ENCODE measurements around the gene SRRT. TPM values are rescaled to one million over a fixed set of nuclear protein-coding genes. Genes with fewer than 3 reads are reported as not detected.

Gene SRRT
- total RNA-seq, 1 donor from 2014 or later = 318 TPM

DNA sequence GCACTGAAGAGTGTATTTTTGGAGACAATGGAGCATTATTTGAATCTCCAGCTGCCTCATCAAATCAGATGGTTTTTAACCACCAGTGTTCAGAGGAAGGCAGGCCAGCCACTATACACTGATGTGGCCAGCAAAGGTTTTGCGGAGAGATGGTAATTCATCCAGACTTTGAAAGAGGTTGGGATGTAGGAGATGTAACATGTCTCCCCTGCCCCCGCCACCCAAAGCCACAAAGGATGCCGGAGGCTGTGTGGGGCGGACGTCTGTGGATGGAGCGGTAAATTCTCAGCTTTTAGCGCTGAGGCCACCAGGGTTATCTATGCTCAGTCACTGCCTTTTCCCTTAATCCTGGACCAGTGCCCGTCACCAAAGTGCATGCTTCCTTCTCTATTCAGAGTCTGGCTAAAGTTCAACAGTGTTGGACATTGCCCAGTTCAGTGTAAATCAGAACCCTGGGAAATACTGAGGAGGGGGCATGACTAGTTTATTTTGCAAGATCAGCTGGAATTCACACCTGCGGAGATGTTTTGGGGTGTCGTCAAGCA is 11.4 kb upstream of the SRRT start:
- Mint-ChIP-seq H3K36me3 (ENCODE audit: low read depth) (peaks cover 44% of the 10 kb centered on the region), H3K4me3 (no peak overlapping the region), H3K27me3 (no peaks in the 10 kb centered on the region), H3K27ac (no peak overlapping the region), H3K9me3 (no peaks in the 10 kb centered on the region), H3K4me1 (peaks cover 7% of the 10 kb centered on the region)
- DNase-seq = no peak
- intact Hi-C loops (cut with micrococcal nuclease) = no loop called here

DNA sequence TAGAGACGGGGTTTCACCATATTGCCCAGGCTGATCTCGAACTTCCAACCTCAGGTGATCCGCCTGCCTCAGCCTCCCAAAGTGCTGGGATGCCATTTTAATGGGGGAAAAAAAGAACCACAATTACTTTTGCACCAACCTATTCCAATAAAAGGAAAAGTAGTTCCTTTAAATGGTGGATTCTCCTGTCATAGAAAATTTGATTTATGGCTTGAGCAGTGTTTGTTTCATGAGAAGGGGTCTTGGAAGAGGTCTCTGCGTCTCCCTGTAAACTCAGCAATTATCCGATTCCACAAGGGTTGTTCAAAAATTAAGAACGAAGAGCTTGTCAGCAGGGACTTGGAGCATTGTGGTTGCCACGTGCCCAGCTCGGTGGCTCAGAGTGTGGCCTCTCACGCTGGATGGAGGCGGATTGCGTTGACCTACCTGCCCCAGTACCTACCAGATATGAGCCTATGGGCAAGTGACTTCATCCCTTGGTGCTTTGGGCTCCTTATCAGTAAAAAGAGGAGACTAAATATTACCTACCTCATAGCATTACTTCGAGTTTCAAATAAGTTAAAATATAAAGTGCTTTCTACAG is 10.5 kb upstream of the SRRT start:
- H3K4me3 Mint-ChIP-seq = no peak overlapping the region
- H3K9me3 Mint-ChIP-seq = no peaks in the 10 kb centered on the region
- no peak for DNase-seq
- H3K36me3 Mint-ChIP-seq (ENCODE audit: low read depth) = peaks cover 41% of the 10 kb centered on the region
- no peaks in the 10 kb centered on the region for H3K27me3 Mint-ChIP-seq
- H3K27ac Mint-ChIP-seq = peak overlapping the region; percentile 41
- intact Hi-C loops (cut with micrococcal nuclease) = no loop called here
- peaks cover 7% of the 10 kb centered on the region for H3K4me1 Mint-ChIP-seq

DNA sequence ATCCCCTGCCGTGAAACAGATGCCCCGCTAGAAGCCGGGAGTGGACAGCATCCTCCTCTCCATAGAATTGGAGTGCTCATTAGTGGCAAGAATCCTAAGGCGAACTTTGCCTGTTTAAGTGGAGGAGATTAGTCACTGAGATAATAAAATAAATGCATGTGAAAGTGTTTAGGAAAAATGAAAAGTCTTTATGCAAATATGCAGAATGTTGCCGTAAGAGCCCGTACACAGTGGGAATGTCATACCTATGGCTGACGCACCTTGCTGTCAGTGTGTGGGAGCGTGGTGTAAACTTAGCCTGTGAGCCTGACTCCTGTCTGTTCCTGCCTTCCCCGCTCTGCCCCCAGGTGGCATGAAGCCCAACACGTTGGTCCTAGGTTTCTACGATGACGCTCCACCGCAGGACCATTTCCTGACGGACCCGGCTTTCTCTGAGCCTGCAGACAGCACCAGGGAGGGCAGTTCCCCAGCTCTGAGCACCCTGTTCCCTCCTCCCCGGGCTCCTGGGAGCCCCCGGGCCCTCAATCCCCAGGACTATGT is 9.5 kb upstream of the SRRT start:
- Mint-ChIP-seq H3K27me3 (no peaks in the 10 kb centered on the region), H3K27ac (no peak overlapping the region), H3K9me3 (no peaks in the 10 kb centered on the region), H3K4me1 (peaks cover 7% of the 10 kb centered on the region), H3K36me3 (ENCODE audit: low read depth) (peaks cover 33% of the 10 kb centered on the region), H3K4me3 (no peak overlapping the region)
- intact Hi-C loops (cut with micrococcal nuclease) = no loop called here
- DNase-seq = no peak

DNA sequence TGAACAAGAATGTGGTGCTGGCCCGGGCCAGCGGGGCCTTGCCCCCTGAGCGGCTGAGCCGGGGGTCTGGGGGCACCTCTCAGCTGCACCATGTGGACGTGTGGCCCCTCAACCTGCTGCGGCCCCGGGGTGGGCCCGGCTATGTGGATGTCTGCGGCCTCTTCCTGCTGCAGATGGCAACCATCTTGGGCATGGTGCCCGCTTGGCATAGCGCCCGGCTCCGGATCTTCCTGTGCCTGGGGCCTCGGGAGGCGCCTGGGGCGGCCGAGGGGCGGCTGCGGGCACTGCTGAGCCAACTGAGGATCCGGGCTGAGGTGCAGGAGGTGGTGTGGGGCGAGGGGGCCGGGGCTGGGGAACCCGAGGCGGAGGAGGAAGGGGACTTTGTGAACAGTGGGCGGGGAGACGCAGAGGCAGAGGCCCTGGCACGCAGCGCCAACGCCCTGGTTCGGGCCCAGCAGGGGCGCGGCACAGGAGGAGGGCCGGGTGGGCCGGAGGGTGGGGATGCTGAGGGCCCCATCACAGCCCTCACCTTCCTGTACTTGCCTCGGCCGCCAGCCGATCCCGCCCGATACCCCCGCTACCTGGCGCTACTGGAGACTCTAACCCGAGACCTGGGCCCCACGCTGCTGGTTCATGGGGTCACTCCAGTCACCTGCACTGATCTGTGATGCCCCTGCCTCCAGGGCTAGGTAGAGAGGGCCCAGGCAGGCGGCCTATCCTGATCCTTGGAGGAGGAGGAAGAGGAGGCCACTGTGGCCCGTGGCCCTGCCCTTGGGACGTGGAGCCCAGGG is 8.8 kb upstream of the SRRT start:
- peaks cover 31% of the 10 kb centered on the region for H3K36me3 Mint-ChIP-seq (ENCODE audit: low read depth)

DNA sequence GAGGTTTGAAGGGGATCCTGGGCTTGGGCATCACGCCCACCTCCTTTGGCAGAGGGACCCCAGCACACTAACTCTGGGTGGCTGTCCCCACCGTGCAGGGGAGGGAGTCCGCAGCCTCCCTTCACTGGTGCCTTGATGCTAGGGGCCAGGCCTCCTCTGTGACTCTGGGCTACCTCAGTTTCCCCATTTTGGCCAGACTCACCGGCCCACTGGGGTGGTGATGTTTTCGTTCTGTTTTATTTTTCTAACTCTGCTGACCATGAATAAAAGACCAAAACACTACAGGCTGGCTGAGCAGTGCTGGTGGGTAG is 8.2 kb upstream of the SRRT start:
- no peak for DNase-seq
- Mint-ChIP-seq H3K4me1 (peaks cover 12% of the 10 kb centered on the region), H3K4me3 (peak overlapping the region; percentile 99), H3K9me3 (no peaks in the 10 kb centered on the region), H3K36me3 (ENCODE audit: low read depth) (peaks cover 36% of the 10 kb centered on the region), H3K27me3 (no peaks in the 10 kb centered on the region), H3K27ac (peak overlapping the region; percentile 98)
- intact Hi-C loops (cut with micrococcal nuclease) = loop anchor here (1.0 to 2.0 kb wide), 2 partner anchors 14 to 30 kb away; partner anchors contain the start of gene SLC12A9

More for the DNA sequence above, 8.8 kb upstream of the SRRT start:
- H3K4me1 Mint-ChIP-seq = peaks cover 8% of the 10 kb centered on the region
- H3K27me3 Mint-ChIP-seq = no peaks in the 10 kb centered on the region
- peak overlapping the region; percentile 99 for H3K4me3 Mint-ChIP-seq
- DNase-seq = peak; percentile 67
- intact Hi-C loops (cut with micrococcal nuclease) = loop anchor here (2.0 kb wide), 1 partner anchor 29 kb away; no protein-coding TSS in a partner anchor
- no peaks in the 10 kb centered on the region for H3K9me3 Mint-ChIP-seq
- H3K27ac Mint-ChIP-seq = peak overlapping the region; percentile 98

DNA sequence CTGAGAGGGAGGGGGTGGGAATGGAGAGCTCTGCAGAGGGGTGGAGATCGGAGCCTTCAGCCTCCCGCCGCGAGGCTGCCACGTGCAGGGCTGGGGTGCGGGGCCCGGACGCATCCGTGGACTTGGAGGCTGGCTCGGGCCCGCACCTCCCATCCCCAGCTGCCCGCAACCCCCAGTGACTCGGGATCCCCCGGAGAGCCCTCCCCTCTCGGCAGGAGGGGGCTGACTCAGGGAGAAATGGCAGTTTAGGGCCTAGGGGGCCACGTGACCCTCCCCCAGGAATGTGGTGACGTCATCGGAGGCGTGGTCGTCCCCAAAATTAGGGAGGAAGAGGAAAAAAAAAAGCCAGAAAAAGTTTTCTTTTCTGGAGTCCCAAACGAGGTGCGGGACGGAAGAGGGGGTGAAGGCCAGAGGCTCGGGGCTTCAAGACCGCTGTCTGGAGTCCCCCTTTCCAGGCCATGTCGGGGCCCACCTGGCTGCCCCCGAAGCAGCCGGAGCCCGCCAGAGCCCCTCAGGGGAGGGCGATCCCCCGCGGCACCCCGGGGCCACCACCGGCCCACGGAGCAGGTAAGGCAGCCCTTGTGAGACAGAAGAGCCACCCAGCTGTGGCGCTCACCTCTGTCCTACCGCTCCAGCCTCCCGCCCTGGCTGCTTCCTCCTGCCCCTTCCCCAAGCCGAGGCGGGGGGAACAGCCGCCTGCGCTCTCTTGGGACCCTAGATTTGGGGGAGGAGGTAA is 7.7 kb upstream of the SRRT start, which contains the start of gene TRIP6:
TRIP6 (plus strand) TSS at position 348 of the 736 bp plus-strand sequence; CDS start at position 459, 111 bp downstream.
- Mint-ChIP-seq H3K4me1 (peaks cover 12% of the 10 kb centered on the region), H3K27me3 (no peaks in the 10 kb centered on the region), H3K4me3 (peak within 1 kb of the TSS; percentile 99), H3K27ac (peak within 1 kb of the TSS; percentile 98), H3K36me3 (ENCODE audit: low read depth) (peaks cover 36% of the 10 kb centered on the region), H3K9me3 (no peaks in the 10 kb centered on the region)
- DNase-seq = peak; percentile 89
- intact Hi-C loops (cut with micrococcal nuclease) = loop anchor here (1.0 to 2.0 kb wide), 2 partner anchors 15 to 30 kb away; partner anchors contain the start of gene SLC12A9

DNA sequence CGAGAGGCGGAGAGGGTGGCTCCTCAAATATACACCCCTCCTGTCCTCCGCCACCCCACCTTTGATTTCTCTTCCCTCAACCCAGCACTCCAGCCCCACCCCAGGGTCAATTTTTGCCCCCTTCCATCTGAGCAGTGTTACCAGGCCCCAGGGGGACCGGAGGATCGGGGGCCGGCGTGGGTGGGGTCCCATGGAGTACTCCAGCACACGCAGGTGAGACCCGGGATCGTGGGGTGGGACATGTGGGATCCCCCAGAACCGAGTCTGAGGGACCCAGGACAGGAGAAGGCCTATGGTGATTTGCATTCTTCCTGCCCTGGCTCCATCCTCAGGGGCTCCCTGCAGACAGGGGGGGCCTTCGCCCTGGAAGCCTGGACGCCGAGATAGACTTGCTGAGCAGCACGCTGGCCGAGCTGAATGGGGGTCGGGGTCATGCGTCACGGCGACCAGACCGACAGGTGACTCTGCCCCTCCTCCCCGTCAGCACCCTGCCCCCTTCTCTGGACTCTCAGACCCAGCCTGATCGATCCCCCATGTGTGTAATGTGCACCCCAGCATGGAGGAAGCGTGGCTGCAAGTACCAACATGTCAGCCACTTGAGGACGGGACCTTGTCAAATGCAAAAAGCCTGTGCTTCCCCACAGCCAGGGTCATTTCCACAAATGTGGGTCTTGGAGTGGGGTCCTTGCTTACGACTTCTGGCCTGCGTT is 7.0 kb upstream of the SRRT start:
- intact Hi-C loops (cut with micrococcal nuclease) = loop anchor here (1.0 to 2.0 kb wide), 2 partner anchors 16 to 31 kb away; partner anchors contain the start of gene SLC12A9
- Mint-ChIP-seq H3K27ac (peak overlapping the region; percentile 88), H3K9me3 (no peaks in the 10 kb centered on the region), H3K36me3 (ENCODE audit: low read depth) (peaks cover 34% of the 10 kb centered on the region), H3K4me1 (peaks cover 15% of the 10 kb centered on the region), H3K27me3 (no peaks in the 10 kb centered on the region), H3K4me3 (peak overlapping the region; percentile 99)
- peak; percentile 61 for DNase-seq

DNA sequence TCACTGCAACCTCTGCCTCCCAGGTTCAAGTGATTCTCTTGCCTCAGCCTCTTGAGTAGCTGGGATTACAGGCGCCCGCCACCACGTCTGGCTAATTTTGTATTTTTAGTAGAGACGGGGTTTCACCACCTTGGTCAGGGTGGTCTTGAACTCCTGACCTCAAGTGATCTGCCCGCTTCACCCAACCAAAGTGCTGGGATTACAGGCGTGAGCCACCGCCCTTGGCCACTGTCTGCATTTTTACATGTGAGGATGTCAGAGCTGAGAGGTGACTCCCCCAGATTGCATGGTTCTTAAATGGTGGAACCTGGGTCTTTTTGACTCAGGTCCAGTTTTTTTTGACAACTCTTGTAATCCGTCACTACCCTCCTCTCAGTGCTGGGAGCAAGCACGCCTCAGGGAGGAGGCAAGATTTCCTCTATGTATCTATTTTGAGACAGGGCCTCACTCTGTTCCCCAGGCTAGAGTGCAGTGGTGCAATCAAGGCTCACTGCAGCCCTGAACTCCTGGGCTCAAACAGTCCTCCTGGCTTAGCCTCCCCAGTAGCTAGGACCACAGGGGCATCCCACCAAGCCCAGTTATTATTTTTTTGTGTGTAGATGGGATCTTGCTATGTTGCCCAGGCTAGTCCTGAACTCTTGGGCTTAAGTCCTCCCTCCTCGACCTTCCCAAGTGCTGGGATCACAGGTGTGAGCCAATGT is 1.2 kb upstream of the SRRT start:
- intact Hi-C loops (cut with micrococcal nuclease) = loop anchor here (10.0 kb wide), 1 partner anchor 439 kb away; the partner anchor contains the start of gene PPP1R35
- H3K27ac Mint-ChIP-seq = peak overlapping the region; percentile 98
- no peaks in the 10 kb centered on the region for H3K27me3 Mint-ChIP-seq
- no peaks in the 10 kb centered on the region for H3K9me3 Mint-ChIP-seq
- peak overlapping the region; percentile 98 for H3K4me3 Mint-ChIP-seq
- H3K36me3 Mint-ChIP-seq (ENCODE audit: low read depth) = peaks cover 58% of the 10 kb centered on the region
- no peak for DNase-seq
- H3K4me1 Mint-ChIP-seq = peaks cover 42% of the 10 kb centered on the region

DNA sequence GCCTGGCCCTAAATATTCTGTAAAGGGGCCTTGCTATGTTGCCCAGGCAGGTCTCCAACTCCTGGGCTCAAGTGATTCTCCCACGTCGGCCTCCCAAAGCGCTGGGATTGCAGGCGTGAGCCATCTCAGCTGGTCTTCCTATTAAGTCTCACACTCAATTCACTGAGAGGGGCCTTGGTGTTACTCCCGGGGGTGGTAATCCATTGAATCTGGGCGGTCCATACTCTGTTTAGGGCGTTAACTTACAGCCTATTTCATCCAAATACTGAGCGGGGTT is 665 bp upstream of the SRRT start:
- Mint-ChIP-seq H3K36me3 (ENCODE audit: low read depth) (peaks cover 62% of the 10 kb centered on the region), H3K4me1 (peaks cover 47% of the 10 kb centered on the region), H3K9me3 (no peaks in the 10 kb centered on the region), H3K4me3 (peak overlapping the region; percentile 98), H3K27me3 (no peaks in the 10 kb centered on the region), H3K27ac (peak overlapping the region; percentile 98)
- no peak for DNase-seq
- intact Hi-C loops (cut with micrococcal nuclease) = loop anchor here (10.0 kb wide), 1 partner anchor 439 kb away; the partner anchor contains the start of gene PPP1R35

DNA sequence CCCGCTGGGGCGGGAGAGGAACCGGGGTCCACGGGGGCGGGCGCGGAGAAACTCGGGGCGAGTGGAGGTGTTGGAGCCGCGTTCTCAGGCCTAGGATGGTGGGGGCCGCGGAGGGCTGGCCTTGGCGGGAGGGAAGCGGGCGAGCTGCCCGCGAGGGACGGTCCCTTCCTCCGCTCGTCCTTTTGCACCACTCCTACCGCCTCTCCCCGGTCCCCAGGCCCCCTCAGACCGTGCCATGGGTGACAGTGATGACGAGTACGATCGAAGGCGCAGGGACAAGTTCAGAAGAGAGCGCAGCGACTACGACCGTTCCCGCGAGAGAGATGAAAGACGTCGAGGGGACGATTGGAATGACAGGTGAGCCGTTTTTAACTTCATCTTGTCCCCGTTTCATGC is 451 bp downstream of the SRRT start:
- Mint-ChIP-seq H3K4me1 (peaks cover 53% of the 10 kb centered on the region), H3K4me3 (peak overlapping the region; percentile 98), H3K27me3 (no peaks in the 10 kb centered on the region), H3K36me3 (ENCODE audit: low read depth) (peaks cover 69% of the 10 kb centered on the region), H3K9me3 (no peaks in the 10 kb centered on the region), H3K27ac (peak overlapping the region; percentile 98)
- DNase-seq = peak; percentile 83
- intact Hi-C loops (cut with micrococcal nuclease) = loop anchor here (1.0 to 10.0 kb wide), 3 partner anchors 14 to 441 kb away; partner anchors contain the start of genes PPP1R35, SLC12A9 and UFSP1

DNA sequence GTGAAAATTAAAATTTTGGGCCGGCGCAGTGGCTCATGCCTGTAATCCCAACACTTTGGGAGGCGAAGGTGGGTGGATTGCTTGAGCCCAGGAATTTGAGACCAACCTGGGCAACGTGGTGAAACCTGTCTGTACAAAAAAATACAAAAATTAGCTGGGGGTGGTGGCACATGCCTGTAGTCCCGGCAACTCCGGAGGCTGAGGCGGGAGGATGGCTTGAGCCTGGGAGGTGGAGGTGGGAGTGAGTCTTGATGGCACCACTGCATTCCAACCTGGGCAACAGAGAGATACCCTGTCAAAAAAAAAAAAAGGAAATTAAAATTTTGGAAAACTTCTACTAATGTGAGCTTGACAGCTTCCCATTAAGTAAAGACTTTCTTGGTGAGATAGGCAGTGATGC is 3.1 kb downstream of the SRRT start:
- H3K36me3 Mint-ChIP-seq (ENCODE audit: low read depth) = peaks cover 72% of the 10 kb centered on the region
- DNase-seq = no peak
- peak overlapping the region; percentile 48 for H3K27ac Mint-ChIP-seq
- intact Hi-C loops (cut with micrococcal nuclease) = loop anchor here (10.0 kb wide), 1 partner anchor 443 kb away; the partner anchor contains the start of gene PPP1R35
- H3K27me3 Mint-ChIP-seq = no peaks in the 10 kb centered on the region
- peaks cover 46% of the 10 kb centered on the region for H3K4me1 Mint-ChIP-seq
- H3K4me3 Mint-ChIP-seq = peak overlapping the region; percentile 47
- H3K9me3 Mint-ChIP-seq = no peaks in the 10 kb centered on the region

DNA sequence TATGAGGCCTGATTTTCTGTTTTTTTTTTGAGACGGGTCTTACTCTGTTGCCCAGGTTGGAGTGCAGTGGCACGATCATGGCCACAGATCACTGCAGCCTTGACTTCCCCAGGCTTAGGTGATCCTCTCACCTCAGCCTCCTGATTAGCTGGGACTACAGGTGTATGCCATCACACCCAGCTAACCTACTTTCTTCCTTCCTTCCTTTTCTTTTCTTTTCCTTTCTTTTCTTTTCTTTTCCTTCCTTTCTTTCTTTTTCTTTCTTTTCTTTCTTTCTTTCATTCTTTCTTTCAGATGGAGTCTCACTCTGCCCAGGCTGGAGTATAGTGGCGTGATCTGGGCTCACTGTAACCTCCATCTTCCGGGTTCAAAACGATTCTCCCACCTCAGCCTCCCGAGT is 3.8 kb downstream of the SRRT start:
- intact Hi-C loops (cut with micrococcal nuclease) = loop anchor here (10.0 kb wide), 1 partner anchor 444 kb away; the partner anchor contains the start of gene PPP1R35
- DNase-seq = no peak
- Mint-ChIP-seq H3K27ac (peak overlapping the region; percentile 75), H3K36me3 (ENCODE audit: low read depth) (peaks cover 74% of the 10 kb centered on the region), H3K4me3 (peak overlapping the region; percentile 54), H3K27me3 (no peaks in the 10 kb centered on the region), H3K4me1 (peaks cover 47% of the 10 kb centered on the region), H3K9me3 (no peaks in the 10 kb centered on the region)
